SU-DHL-6 (cell line): ENCODE measurements around the gene TPI1.

ENCODE experiments used
- H2AFZ ChIP-seq: fragments of 200-600 bp; sonication (generic); 2 replicates; pipeline ENCODE4 v1.6.1; 2014; ENCODE audit warnings: low read depth, mild to moderate bottlenecking, moderate library complexity, mixed read lengths, antibody characterized with exemption, low read length; ENCODE audit not compliant: severe bottlenecking
- H3F3A ChIP-seq: fragments of 200-600 bp; shearing (Covaris generic); 2 replicates; pipeline ENCODE4 v1.6.0; 2016; ENCODE audit warnings: antibody characterized with exemption, mild to moderate bottlenecking; ENCODE audit not compliant: insufficient read depth
- H3K27ac ChIP-seq: fragments of 200-600 bp; sonication (generic); 2 replicates; pipeline ENCODE4 v1.5.1; 2016; ENCODE audit warnings: low read depth, mild to moderate bottlenecking, low read length, moderate library complexity, mixed read lengths
- H3K27me3 ChIP-seq: fragments of 200-600 bp; sonication (generic), shearing (Covaris generic); 2 replicates; pipeline ENCODE4 v1.6.0; 2014; ENCODE audit warnings: mild to moderate bottlenecking, low read length
- H3K36me3 ChIP-seq: fragments of 200-600 bp; sonication (generic); 2 replicates; pipeline ENCODE4 v1.6.1; 2014; ENCODE audit warnings: mild to moderate bottlenecking, low read length, mixed read lengths
- H3K4me2 ChIP-seq: fragments of 300-600, 200-600 bp; shearing (Covaris generic), sonication (generic); 2 replicates; pipeline ENCODE4 v1.6.0; 2014; ENCODE audit warnings: low read length, low read depth, mild to moderate bottlenecking; ENCODE audit not compliant: poor library complexity, severe bottlenecking
- H3K4me3 ChIP-seq: fragments of 200-600 bp; sonication (generic); 2 replicates; pipeline ENCODE4 v1.5.1; 2014; ENCODE audit warnings: antibody characterized with exemption, low read length, mild to moderate bottlenecking, mixed read lengths; ENCODE audit not compliant: insufficient read depth, poor library complexity, severe bottlenecking
- H3K79me2 ChIP-seq: fragments of 200-600 bp; sonication (generic); 2 replicates; pipeline ENCODE4 v1.6.1; 2014; ENCODE audit warnings: mild to moderate bottlenecking, low read length, moderate library complexity; ENCODE audit not compliant: insufficient read depth
- H3K9ac ChIP-seq: fragments of 200-600 bp; sonication (generic); 2 replicates; pipeline ENCODE4 v1.7.0; 2014; ENCODE audit warnings: mild to moderate bottlenecking, low read length
- H3K9me2 ChIP-seq: fragments of 200-600 bp; sonication (generic); replicated peaks from 2 replicates; pipeline ENCODE4 v1.6.1; 2014; ENCODE audit warnings: low read length; ENCODE audit not compliant: insufficient read depth
- H3K9me3 ChIP-seq: fragments of 200-600 bp; sonication (generic); 2 replicates; pipeline ENCODE4 v1.6.1; 2014; ENCODE audit warnings: low read length, mixed read lengths; ENCODE audit not compliant: insufficient read depth
- H4K20me1 ChIP-seq: fragments of 200-600 bp; sonication (generic); 2 replicates; pipeline ENCODE4 v1.6.1; 2014; ENCODE audit warnings: low read depth, mild to moderate bottlenecking, antibody characterized with exemption, low read length, moderate library complexity, mixed read lengths
- CTCF ChIP-seq: fragments of 200-600 bp; sonication (generic); IDR thresholded peaks from one replicate; pipeline ENCODE4 v1.5.1; 2017; ENCODE audit warnings: antibody characterized with exemption, mild to moderate bottlenecking, low read length, moderate library complexity; ENCODE audit not compliant: insufficient read depth, poor library complexity, severe bottlenecking
- EZH2phosphoT487 ChIP-seq: fragments of 200-600 bp; sonication (generic), shearing (Covaris generic); conservative IDR thresholded peaks from 2 replicates; pipeline ENCODE4 v1.6.1; 2018; ENCODE audit warnings: mild to moderate bottlenecking, antibody characterized with exemption, low read length, moderate library complexity, mixed read lengths

TPI1 gene

GRCh38 chr12:6836851-6837250 lies 30.5 kb upstream of the TPI1 start:
- Histone ChIP-seq H4K20me1 (no peaks in the 10 kb centered on the region), H3K27me3 (no peaks in the 10 kb centered on the region), H3K4me2 (no peak overlapping the region), H3K4me3 (no peak overlapping the region), H3K9me2 (no peaks in the 10 kb centered on the region), H3K79me2 (no peaks in the 10 kb centered on the region), H3K27ac (no peak overlapping the region), H3K9ac (no peak overlapping the region), H3K9me3 (no peaks in the 10 kb centered on the region), H2AFZ (no peak overlapping the region), H3F3A (no peaks in the 10 kb centered on the region), H3K36me3 (no peaks in the 10 kb centered on the region)
- no peak for TF ChIP-seq EZH2phosphoT487
- no peak for TF ChIP-seq CTCF

- H3K79me2 ChIP-seq = no peaks in the 10 kb centered on the region
- H3F3A ChIP-seq = no peaks in the 10 kb centered on the region
- H3K4me2 ChIP-seq = no peak overlapping the region
- H3K4me3 ChIP-seq = no peak overlapping the region
- H3K9me3 ChIP-seq = no peaks in the 10 kb centered on the region
- H3K36me3 ChIP-seq = no peaks in the 10 kb centered on the region
- H2AFZ ChIP-seq = no peak overlapping the region
- H3K27ac ChIP-seq = no peak overlapping the region
- H3K9me2 ChIP-seq = no peaks in the 10 kb centered on the region
- no peaks in the 10 kb centered on the region for H4K20me1 ChIP-seq
- H3K27me3 ChIP-seq = no peaks in the 10 kb centered on the region
- no peak for TF ChIP-seq EZH2phosphoT487
- TF ChIP-seq CTCF = no peak
- H3K9ac ChIP-seq = no peak overlapping the region
Measured at GRCh38 chr12:6837370-6838060, 29.8 kb upstream of the TPI1 start.

GRCh38 chr12:6838854-6839253 lies 28.5 kb upstream of the TPI1 start:
- Histone ChIP-seq H3K4me2 (no peak overlapping the region), H3K36me3 (no peaks in the 10 kb centered on the region), H3K79me2 (no peaks in the 10 kb centered on the region), H3K4me3 (no peak overlapping the region), H3K27me3 (no peaks in the 10 kb centered on the region), H3K27ac (no peak overlapping the region), H3K9me2 (no peaks in the 10 kb centered on the region), H4K20me1 (no peaks in the 10 kb centered on the region), H3K9ac (no peak overlapping the region), H3F3A (no peaks in the 10 kb centered on the region), H3K9me3 (no peaks in the 10 kb centered on the region), H2AFZ (no peak overlapping the region)
- no peak for TF ChIP-seq EZH2phosphoT487
- no peak for TF ChIP-seq CTCF
